Purkinje cell (primary cell): ENCODE data around the gene CACUL1. TPM values are rescaled to one million over a fixed set of nuclear protein-coding genes. Genes with fewer than 3 reads are reported as not detected.

ENCODE experiments used
- polyA plus RNA-seq: library from polyadenylated mRNA; unstranded; fragments of >200 nt; fragmentation: Nextera tagmentation; gene quantifications from 2 replicates; pipeline ENCODE4 v1.2.1, GENCODE V29; 2014

The CACUL1 gene
- polyA plus RNA-seq = 14.7 and 17.6 TPM in 2 replicates

GRCh38 chr10:118754556-118755423, at the start of gene CACUL1:
Gene CACUL1 (minus strand): TSS chr10:118754970. CDS start chr10:118754762, 208 bp downstream.

Other genes starting within 250 kb of the CACUL1 start
- gene PRLHR, start 159.3 kb downstream of the CACUL1 start, polyA plus RNA-seq = not detected in 2 replicates